GM20431 (cell line): ENCODE data around the gene CTIF.

Experiments used
- in situ Hi-C: fragments of 300-500 bp; cut with MseI, MboI; formaldehyde crosslinking; loops from one replicate; pipeline ENCODE4 v1.15.0; 2020; ENCODE audit warnings: low sequenced_read_pairs; ENCODE audit not compliant: unreplicated experiment

The CTIF gene

DNA sequence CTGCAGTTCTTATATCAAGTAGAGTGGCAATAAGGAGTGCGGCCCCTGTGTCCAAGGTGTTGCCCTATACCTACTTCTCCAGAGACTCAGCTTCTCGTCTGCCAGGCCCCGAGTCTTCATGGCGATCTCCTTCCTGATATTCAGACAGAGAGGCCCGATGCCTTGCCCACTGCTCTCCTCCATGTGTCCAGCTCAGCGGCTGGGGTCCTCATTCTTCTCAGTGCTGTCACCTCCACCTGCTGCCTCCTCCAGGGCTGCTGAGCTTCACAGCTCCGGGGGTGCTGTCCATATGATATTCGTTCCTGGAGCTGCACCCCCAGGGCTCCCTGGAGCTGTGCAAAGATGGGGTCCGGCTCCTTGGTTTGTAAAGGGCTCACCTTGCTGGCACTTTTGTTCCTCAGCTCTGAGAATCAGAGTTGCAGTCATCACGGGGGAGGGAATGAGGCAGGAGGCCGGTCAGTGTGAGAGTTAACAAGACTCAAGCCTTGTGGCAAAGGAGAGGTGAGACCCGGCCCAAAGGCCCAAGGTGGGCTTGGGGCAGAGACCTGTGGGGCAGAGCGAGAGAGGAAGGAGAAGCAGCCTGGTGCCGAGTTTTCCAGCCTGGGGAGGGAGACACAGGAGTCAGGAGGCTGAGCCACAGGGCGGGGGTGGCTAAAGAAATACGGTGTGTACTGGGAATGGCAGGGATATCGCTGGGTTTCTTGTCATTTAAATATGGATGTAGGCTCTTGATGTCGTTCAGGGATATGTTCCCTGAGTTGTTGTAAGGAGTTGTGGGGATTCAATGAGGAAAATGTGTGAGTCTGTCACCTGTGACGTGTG, 120.6 kb downstream of the CTIF start:
- in situ Hi-C loops = loop anchor here (10.0 kb wide), 1 partner anchor 185 kb away; no protein-coding TSS in a partner anchor

- in situ Hi-C loops = loop anchor here (10.0 kb wide), 1 partner anchor 186 kb away; no protein-coding TSS in a partner anchor
Observed at GRCh38 chr18:48660346-48661228, 121.8 kb downstream of the CTIF start.

GRCh38 chr18:48661421-48661820, 122.6 kb downstream of the CTIF start:
- in situ Hi-C loops = loop anchor here (10.0 kb wide), 1 partner anchor 187 kb away; no protein-coding TSS in a partner anchor

- in situ Hi-C loops = loop anchor here (10.0 kb wide), 1 partner anchor 187 kb away; no protein-coding TSS in a partner anchor
Observed at GRCh38 chr18:48662011-48662661, 123.3 kb downstream of the CTIF start.

- in situ Hi-C loops = loop anchor here (10.0 kb wide), 1 partner anchor 189 kb away; no protein-coding TSS in a partner anchor
Observed at GRCh38 chr18:48663096-48663930, 124.5 kb downstream of the CTIF start.

GRCh38 chr18:48663931-48664847, 125.4 kb downstream of the CTIF start:
- in situ Hi-C loops = loop anchor here (10.0 kb wide), 1 partner anchor 189 kb away; no protein-coding TSS in a partner anchor

GRCh38 chr18:48665654-48666053, 126.8 kb downstream of the CTIF start:
- in situ Hi-C loops = loop anchor here (10.0 kb wide), 1 partner anchor 191 kb away; no protein-coding TSS in a partner anchor

GRCh38 chr18:48666613-48667012, 127.8 kb downstream of the CTIF start:
- in situ Hi-C loops = loop anchor here (10.0 kb wide), 1 partner anchor 192 kb away; no protein-coding TSS in a partner anchor

DNA sequence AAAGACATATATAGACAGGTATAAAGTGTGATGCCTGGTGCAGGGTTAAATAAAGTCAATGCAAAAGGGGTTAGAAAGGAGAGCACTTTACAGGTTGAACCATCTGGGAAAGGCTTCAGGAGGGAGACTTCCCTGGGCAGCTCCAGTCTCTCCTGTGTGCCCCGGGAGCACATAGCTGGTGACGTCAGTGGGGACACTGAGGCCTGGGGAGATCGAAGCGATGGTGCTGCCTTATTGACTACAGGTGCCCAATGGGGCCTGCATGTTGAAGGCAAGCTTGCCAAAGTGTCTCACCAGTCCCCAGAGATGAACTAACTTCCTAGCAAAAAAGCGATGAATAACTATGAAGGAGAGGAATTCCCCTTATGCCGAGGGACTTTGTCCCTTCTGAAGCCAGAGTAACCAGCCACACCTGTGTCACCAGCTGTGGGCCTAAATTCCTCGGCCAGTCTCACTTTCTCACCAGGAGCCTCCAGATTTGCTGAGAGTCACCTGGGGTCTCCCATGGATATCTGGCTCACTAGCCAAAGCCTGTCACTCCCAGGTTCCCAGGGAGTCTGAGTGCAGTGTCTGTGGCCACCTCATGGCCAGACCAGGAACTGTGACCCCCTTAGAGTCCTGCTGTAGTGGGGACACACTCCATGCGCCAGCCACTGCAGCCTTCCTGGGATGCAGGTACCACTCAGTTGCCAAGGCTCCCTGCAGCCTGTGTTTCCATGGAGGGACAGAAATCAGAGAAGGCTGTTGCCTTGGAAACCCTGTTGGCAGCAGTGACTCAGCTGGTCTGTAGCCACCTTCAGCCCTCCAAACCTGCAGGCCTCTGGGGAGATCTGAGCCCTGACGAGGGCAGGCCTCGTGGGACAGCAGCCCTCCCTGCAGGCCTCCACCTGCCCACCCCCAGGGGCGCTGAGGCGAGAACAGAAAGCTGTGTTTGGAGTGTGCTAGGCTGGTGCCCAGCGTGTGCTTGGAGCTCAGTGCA, 128.7 kb downstream of the CTIF start:
- in situ Hi-C loops = loop anchor here (10.0 kb wide), 1 partner anchor 193 kb away; no protein-coding TSS in a partner anchor

DNA sequence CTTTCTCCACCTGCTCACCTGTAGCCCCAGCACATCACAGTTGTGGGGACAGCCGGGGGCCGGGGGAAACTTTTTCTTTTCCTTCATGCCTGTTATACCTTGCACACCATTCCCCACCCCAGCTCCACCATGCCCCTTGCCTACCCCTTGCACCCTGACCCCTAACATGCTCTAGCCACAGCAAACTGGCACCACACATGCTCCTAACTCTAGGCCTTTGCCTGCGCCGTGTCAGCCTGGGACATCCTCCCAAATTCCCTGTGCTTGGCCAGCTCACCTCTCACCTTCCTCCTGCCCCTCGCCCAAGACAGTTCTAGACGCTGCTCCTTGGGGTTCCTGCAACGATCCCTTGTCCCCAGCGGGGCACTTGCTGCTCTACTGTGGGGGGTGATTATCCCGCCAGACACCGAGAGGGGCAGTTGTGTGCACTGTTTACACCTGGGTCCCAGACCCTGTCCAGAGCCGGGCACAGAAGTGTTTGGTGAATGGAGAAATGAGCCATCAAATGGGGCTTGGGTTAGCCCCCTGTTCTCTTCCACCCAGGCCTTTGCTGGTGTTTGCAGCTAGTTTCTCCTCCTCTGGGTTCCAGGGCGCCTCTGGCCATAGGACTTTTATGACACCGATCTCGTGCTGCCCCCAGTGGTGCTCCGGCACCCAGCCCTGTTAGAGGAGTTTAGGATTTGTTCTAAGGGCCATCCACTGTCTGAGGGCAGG, 129.8 kb downstream of the CTIF start:
- in situ Hi-C loops = loop anchor here (10.0 kb wide), 1 partner anchor 194 kb away; no protein-coding TSS in a partner anchor

- in situ Hi-C loops = loop anchor here (10.0 kb wide), 1 partner anchor 194 kb away; no protein-coding TSS in a partner anchor
Observed at GRCh38 chr18:48669180-48669675, 130.4 kb downstream of the CTIF start.

- in situ Hi-C loops = loop anchor here (10.0 kb wide), 2 partner anchors 105 to 195 kb away; no protein-coding TSS in a partner anchor
Observed at GRCh38 chr18:48669991-48670750, 131.3 kb downstream of the CTIF start.

DNA sequence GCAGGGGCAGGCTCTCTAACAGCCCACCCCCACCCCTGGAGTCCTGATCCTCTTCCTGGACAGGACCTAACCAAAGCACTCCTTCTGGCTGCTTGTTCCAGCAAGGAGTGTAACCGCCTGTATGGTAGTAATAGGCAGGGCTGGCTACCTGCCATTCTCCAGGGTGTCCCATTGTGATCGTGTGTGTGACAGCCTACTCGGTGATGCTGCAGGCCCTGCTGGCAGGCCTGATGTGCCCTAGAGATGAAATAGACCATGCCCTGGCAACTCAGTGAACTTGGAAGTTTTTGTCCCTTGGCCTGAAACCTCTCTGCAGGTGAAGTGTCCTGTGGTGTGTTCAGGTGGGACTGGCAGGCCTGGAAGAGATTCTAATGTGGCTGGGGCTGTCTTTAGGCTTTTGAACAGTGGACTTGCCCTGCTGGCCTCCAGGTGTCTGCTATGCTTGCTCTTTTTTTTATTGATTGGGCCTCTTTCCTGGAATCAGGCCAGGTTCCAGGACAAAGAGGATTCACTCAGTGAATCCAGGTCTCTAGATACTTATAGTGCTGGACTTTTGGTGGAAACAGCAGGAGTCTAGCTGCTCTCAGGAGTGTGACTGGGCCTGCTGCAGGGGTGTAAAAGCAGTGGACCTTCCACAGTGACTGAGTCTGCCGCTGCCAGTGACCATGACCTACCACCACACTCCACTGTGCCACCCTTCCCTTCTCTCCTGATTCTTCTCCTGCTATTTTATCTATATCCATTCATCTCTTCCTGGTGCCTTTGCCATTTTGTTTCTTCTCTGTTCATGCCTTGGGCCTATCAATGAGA, 132.1 kb downstream of the CTIF start:
- in situ Hi-C loops = loop anchor here (10.0 kb wide), 1 partner anchor 104 kb away; no protein-coding TSS in a partner anchor

GRCh38 chr18:48671561-48671945, 132.7 kb downstream of the CTIF start:
- in situ Hi-C loops = loop anchor here (10.0 kb wide), 1 partner anchor 103 kb away; no protein-coding TSS in a partner anchor
